Measurements from ENCODE around the gene HAT1.
A peak's percentile ranks its signal among the peaks of the same experiment; 100 is the strongest.

Gene HAT1

GRCh38 chr2:171913517-171913916 lies 8.7 kb upstream of the HAT1 start:
- TF ChIP-seq CTCF (conservative IDR thresholded peaks at IDR 0.05; ENCODE audit: low read depth) = no peak
- no peak overlapping the region for H3K27ac ChIP-seq
- CTCF ChIA-PET = no interaction called here
- no peak for DNase-seq (ENCODE audit: low spot score)
- POLR2A ChIA-PET (ENCODE audit: low non-redundant PET) = interaction anchor here (1.6 kb wide), 1 partner anchor 9 kb away, joined by 4 read pairs; the partner anchor contains the start of gene HAT1

GRCh38 chr2:171919453-171919852 lies 2.8 kb upstream of the HAT1 start:
- TF ChIP-seq CTCF (conservative IDR thresholded peaks at IDR 0.05; ENCODE audit: low read depth) = no peak
- POLR2A ChIA-PET (ENCODE audit: low non-redundant PET) = no interaction called here
- CTCF ChIA-PET = no interaction called here

GRCh38 chr2:171921970-171922229 lies 361 bp upstream of the HAT1 start:
- ChIA-PET POLR2A (ENCODE audit: low non-redundant PET) (interaction anchor here (0.6 to 0.8 kb wide), 2 partner anchors 9 to 234 kb away, joined by 3 to 4 read pairs; no protein-coding TSS in a partner anchor), CTCF (no interaction called here)
- peak overlapping the region; percentile 95 for H3K27ac ChIP-seq
- TF ChIP-seq CTCF (conservative IDR thresholded peaks at IDR 0.05; ENCODE audit: low read depth) = no peak
- no peak for DNase-seq (ENCODE audit: low spot score)

More at GRCh38 chr2:171919453-171919852, 2.8 kb upstream of the HAT1 start:
- no peak overlapping the region for H3K27ac ChIP-seq
- DNase-seq (ENCODE audit: low spot score) = no peak

DNA sequence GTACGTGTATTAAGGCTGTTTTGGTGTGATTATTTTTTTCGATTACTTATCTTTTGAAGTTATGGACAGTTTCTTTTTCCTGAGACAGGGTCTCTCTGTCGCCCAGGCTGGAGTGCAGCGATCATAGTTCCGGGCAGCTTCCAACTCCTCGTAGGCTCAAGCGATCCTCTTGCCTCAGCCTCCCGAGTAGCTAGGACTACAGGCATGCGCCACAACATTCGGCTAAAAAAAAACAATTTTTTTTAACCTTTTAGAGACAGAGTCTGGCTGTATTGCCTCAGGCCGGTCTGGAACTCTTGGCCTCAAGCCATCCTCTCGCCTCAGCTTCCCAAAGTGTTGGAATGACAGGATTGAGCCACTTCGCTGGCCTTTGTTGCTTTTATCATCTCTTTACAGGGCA lies 945 bp downstream of the HAT1 start:
- no peak for TF ChIP-seq CTCF (conservative IDR thresholded peaks at IDR 0.05; ENCODE audit: low read depth)
- ChIA-PET CTCF (interaction anchor here (0.6 to 0.7 kb wide), 3 partner anchors 9 to 212 kb away, joined by 3 to 4 read pairs (median 3); no protein-coding TSS in a partner anchor), POLR2A (ENCODE audit: low non-redundant PET) (interaction anchor here (0.7 kb wide), 1 partner anchor 74 kb away, joined by 4 read pairs; no protein-coding TSS in a partner anchor)
- peak overlapping the region; percentile 95 for H3K27ac ChIP-seq
- DNase-seq (ENCODE audit: low spot score) = no peak

- no peak for TF ChIP-seq CTCF (conservative IDR thresholded peaks at IDR 0.05; ENCODE audit: low read depth)
- POLR2A ChIA-PET (ENCODE audit: low non-redundant PET) = interaction anchor here (0.7 kb wide), 1 partner anchor 863 kb away, joined by 5 read pairs; no protein-coding TSS in a partner anchor
- DNase-seq (ENCODE audit: low spot score) = no peak
- H3K27ac ChIP-seq = no peak overlapping the region
- CTCF ChIA-PET = interaction anchor here (0.5 to 0.6 kb wide), 2 partner anchors 159 to 203 kb away, joined by 3 read pairs; no protein-coding TSS in a partner anchor
These were observed 2.1 kb downstream of the HAT1 start for GRCh38 chr2:171924170-171924942.

GRCh38 chr2:171930385-171930784 lies 8.1 kb downstream of the HAT1 start:
- POLR2A ChIA-PET (ENCODE audit: low non-redundant PET) = no interaction called here
- no peak overlapping the region for H3K27ac ChIP-seq
- DNase-seq (ENCODE audit: low spot score) = no peak
- TF ChIP-seq CTCF (conservative IDR thresholded peaks at IDR 0.05; ENCODE audit: low read depth) = no peak
- CTCF ChIA-PET = interaction anchor here (0.6 kb wide), 1 partner anchor 166 kb away, joined by 5 read pairs; no protein-coding TSS in a partner anchor

Data from RWPE1 (cell line).